Chondrocyte (in vitro differentiated cells): ENCODE data around the gene CDR2L. TPM values are rescaled to one million over a fixed set of nuclear protein-coding genes. Genes with fewer than 3 reads are reported as not detected.
"Not testable (repeated sequence)": the region's sequence is repeated elsewhere in the genome, so short reads cannot be mapped to it uniquely, and the experiment has no call there.

Source experiments
- DNase-seq: peaks from one replicate; pipeline ENCODE4 v3.0.0; 2021; ENCODE audit warnings: mixed read lengths, low spot score
- H3K27ac Mint-ChIP-seq: one replicate; pipeline ENCODE4 v1.8.0; 2021; ENCODE audit warnings: mild to moderate bottlenecking, moderate library complexity, mixed read lengths; ENCODE audit not compliant: unreplicated experiment
- H3K27me3 Mint-ChIP-seq: 2 replicates; pipeline ENCODE4 v1.8.0; 2021; ENCODE audit warnings: low read depth, mixed read lengths
- H3K36me3 Mint-ChIP-seq: 2 replicates; pipeline ENCODE4 v1.8.0; 2021; ENCODE audit warnings: low read depth, mixed read lengths
- H3K4me1 Mint-ChIP-seq: 2 replicates; pipeline ENCODE4 v1.8.0; 2021; ENCODE audit warnings: low read depth, mild to moderate bottlenecking, mixed read lengths
- H3K4me3 Mint-ChIP-seq: one replicate; pipeline ENCODE4 v1.8.0; 2021; ENCODE audit warnings: mild to moderate bottlenecking, moderate library complexity, mixed read lengths; ENCODE audit not compliant: unreplicated experiment
- H3K9me3 Mint-ChIP-seq: 2 replicates; pipeline ENCODE4 v1.8.0; 2021; ENCODE audit warnings: low read depth, mixed read lengths
- total RNA-seq: library from RNA; stranded (reverse); gene quantifications from 3 replicates; pipeline ENCODE4 v1.2.1, GENCODE V29; 2021
- TF ChIP-seq, protein P1 (sequence below): fragments of 200-600 bp; sonication (generic); IDR thresholded peaks from 2 replicates; pipeline ENCODE4 v1.5.0; 2021; ENCODE audit warnings: antibody characterized with exemption, mild to moderate bottlenecking, moderate library complexity

Gene CDR2L
- total RNA-seq, 1 donor from 2014 or later = 51.0 TPM

DNA sequence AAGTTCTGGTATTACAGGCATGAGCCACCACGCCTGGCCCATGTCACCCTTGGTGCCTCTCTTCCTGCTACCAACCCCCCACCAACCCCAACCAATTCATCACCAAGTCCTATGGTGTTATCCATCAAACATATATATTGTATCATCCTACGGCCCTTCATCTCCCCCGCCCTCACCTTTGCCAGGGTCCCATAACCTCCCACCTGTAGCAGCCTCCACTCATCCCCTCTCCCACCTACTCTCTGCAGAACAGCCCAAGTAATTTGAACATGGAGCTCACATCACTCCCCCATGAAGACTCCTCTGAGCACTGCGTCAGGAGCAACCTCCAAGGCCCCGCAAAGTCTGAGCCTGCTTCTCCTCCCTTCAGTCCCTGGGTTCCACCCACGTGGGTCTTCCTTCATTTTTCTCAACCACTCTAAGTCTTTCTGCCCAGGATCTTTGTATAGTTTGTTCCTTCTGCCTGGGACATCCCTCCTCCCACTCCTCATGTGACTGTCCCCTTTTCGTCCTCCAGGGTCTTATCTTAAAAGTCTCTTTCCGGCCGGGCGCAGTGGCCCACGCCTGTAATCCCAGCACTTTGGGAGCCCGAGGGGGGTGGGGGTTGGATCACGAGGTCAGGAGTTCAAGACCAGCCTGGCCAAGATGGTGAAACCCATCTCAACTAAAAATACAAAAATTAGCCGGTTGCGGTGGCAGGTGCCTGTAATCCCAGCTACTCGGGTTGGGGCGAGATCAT lies 7.9 kb upstream of the CDR2L start:
- Mint-ChIP-seq H3K9me3 (no peaks in the 10 kb centered on the region), H3K4me1 (peaks cover 10% of the 10 kb centered on the region), H3K36me3 (no peaks in the 10 kb centered on the region), H3K27me3 (no peaks in the 10 kb centered on the region), H3K4me3 (no peak overlapping the region), H3K27ac (no peak overlapping the region)
- TF ChIP-seq, protein P1, sequence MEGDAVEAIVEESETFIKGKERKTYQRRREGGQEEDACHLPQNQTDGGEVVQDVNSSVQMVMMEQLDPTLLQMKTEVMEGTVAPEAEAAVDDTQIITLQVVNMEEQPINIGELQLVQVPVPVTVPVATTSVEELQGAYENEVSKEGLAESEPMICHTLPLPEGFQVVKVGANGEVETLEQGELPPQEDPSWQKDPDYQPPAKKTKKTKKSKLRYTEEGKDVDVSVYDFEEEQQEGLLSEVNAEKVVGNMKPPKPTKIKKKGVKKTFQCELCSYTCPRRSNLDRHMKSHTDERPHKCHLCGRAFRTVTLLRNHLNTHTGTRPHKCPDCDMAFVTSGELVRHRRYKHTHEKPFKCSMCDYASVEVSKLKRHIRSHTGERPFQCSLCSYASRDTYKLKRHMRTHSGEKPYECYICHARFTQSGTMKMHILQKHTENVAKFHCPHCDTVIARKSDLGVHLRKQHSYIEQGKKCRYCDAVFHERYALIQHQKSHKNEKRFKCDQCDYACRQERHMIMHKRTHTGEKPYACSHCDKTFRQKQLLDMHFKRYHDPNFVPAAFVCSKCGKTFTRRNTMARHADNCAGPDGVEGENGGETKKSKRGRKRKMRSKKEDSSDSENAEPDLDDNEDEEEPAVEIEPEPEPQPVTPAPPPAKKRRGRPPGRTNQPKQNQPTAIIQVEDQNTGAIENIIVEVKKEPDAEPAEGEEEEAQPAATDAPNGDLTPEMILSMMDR = no peak
- DNase-seq = no peak

GRCh38 chr17:74981318-74981978 lies 6.0 kb upstream of the CDR2L start:
- no peaks in the 10 kb centered on the region for H3K36me3 Mint-ChIP-seq
- no peaks in the 10 kb centered on the region for H3K9me3 Mint-ChIP-seq
- TF ChIP-seq, protein P1 = no peak
- H3K4me3 Mint-ChIP-seq = peak overlapping the region; percentile 87
- peak overlapping the region; percentile 94 for H3K27ac Mint-ChIP-seq
- H3K27me3 Mint-ChIP-seq = no peaks in the 10 kb centered on the region
- peaks cover 10% of the 10 kb centered on the region for H3K4me1 Mint-ChIP-seq
- no peak for DNase-seq

DNA sequence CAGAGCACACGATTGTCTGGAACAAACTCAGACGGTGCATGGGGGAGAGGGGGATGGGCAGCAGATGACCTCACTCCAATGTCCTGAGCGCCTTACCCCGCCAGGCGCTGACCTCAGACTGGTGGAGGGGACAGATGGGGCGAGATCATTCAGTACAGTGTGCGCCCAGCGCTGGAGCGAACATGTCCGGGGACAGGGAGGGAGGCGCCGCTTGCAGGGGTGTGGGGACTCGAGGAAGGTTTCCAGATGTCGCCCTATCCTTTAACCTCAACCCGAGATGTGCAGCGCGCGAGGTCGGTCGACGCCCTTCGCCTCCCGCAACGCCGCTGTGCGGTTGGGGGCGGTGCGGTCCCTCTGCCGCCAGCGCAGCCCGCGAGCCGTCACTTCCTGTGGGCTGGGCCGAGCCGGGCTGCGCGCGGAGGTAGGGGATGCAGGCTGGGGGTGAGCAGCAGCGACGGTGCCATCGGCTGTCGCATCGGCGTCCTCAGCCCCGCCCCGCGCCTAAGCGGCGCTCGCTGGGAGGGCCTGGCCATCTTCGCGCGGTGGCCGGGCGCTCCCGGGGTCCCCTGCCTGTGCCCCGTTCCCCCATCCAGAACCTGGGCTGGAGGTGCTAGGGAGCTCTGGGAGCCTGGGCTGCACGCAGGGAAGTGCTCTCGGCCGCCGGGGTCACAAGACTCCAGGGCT lies 5.3 kb upstream of the CDR2L start:
- Mint-ChIP-seq H3K4me3 (peak overlapping the region; percentile 87), H3K9me3 (no peaks in the 10 kb centered on the region), H3K27me3 (no peaks in the 10 kb centered on the region), H3K4me1 (peaks cover 16% of the 10 kb centered on the region), H3K36me3 (no peaks in the 10 kb centered on the region), H3K27ac (peak overlapping the region; percentile 94)
- TF ChIP-seq, protein P1 = peak; percentile 47
- DNase-seq = no peak

- Mint-ChIP-seq H3K4me3 (peak overlapping the region; percentile 87), H3K4me1 (peaks cover 19% of the 10 kb centered on the region), H3K27ac (peak overlapping the region; percentile 68)
- DNase-seq, H3K36me3 Mint-ChIP-seq, H3K9me3 Mint-ChIP-seq, H3K27me3 Mint-ChIP-seq: not testable (repeated sequence)
Observed at GRCh38 chr17:74982663-74983313, 4.6 kb upstream of the CDR2L start.

DNA sequence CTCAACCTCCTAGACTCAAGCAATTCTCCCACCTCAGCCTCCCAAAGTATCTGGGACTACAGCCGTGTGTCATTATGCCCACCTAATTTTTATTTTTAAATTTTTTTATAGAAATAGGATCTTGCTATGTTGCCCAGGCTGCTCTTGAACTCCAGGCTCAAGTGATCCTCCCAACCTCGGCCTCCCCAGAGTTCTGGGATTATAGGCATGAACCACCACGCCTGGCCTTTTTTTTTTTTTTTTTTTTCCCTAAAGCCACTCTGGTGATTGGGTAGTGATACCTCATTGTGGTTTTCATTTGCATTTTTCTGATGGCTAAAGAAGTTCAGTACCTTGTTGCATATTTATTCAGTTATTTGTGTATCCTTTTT lies 1.2 kb upstream of the CDR2L start:
- DNase-seq = no peak
- H3K27me3 Mint-ChIP-seq = no peaks in the 10 kb centered on the region
- TF ChIP-seq, protein P1 = no peak
- no peaks in the 10 kb centered on the region for H3K9me3 Mint-ChIP-seq
- H3K4me3 Mint-ChIP-seq = no peak overlapping the region
- H3K27ac Mint-ChIP-seq = no peak overlapping the region
- peaks cover 2% of the 10 kb centered on the region for H3K36me3 Mint-ChIP-seq
- H3K4me1 Mint-ChIP-seq = peaks cover 36% of the 10 kb centered on the region
